H9 (cell line): Measurements from ENCODE around the gene UQCR10. TPM values are rescaled to one million over a fixed set of nuclear protein-coding genes. Genes with fewer than 3 reads are reported as not detected.

ENCODE experiments used
- DNase-seq: peaks from one replicate; pipeline ENCODE4 v3.0.0-alpha.2; 2017
- H2AFZ ChIP-seq: one replicate; pipeline ENCODE4 v1.6.1; 2013; ENCODE audit warnings: mild to moderate bottlenecking, low read length, control low read depth, moderate library complexity
- H2AK5ac ChIP-seq: 2 replicates; pipeline ENCODE4 v1.6.1; 2013; ENCODE audit warnings: low read length, control low read depth, mixed read lengths; ENCODE audit not compliant: insufficient read length
- H2BK120ac ChIP-seq: one replicate; pipeline ENCODE4 v1.6.1; 2013; ENCODE audit warnings: low read depth, mild to moderate bottlenecking, low read length, control low read depth, inconsistent platforms; ENCODE audit not compliant: poor library complexity, severe bottlenecking
- H2BK12ac ChIP-seq: 2 replicates; pipeline ENCODE4 v1.6.1; 2013; ENCODE audit warnings: low read length, control low read depth, mixed read lengths, low read depth; ENCODE audit not compliant: insufficient read length
- H2BK15ac ChIP-seq: 2 replicates; pipeline ENCODE4 v1.6.1; 2013; ENCODE audit warnings: low read depth, low read length, control low read depth
- H2BK20ac ChIP-seq: one replicate; pipeline ENCODE4 v1.6.1; 2013; ENCODE audit warnings: low read depth, mild to moderate bottlenecking, low read length, control low read depth, inconsistent platforms; ENCODE audit not compliant: poor library complexity, severe bottlenecking
- H2BK5ac ChIP-seq: 2 replicates; pipeline ENCODE4 v1.6.1; 2013; ENCODE audit warnings: low read length, control low read depth, mixed read lengths; ENCODE audit not compliant: insufficient read length
- H3K14ac ChIP-seq: 2 replicates; pipeline ENCODE4 v1.6.1; 2013; ENCODE audit warnings: low read length, control low read depth; ENCODE audit not compliant: insufficient read depth
- H3K18ac ChIP-seq: 2 replicates; pipeline ENCODE4 v1.6.1; 2013; ENCODE audit warnings: low read depth, mild to moderate bottlenecking, mixed read lengths, low read length, control low read depth; ENCODE audit not compliant: insufficient read length
- H3K23ac ChIP-seq: 2 replicates; pipeline ENCODE4 v1.6.1; 2013; ENCODE audit warnings: low read length, control low read depth, mixed read lengths, low read depth; ENCODE audit not compliant: insufficient read length
- H3K23me2 ChIP-seq: 2 replicates; pipeline ENCODE4 v1.6.1; 2013; ENCODE audit warnings: low read depth, mild to moderate bottlenecking, mixed read lengths, low read length, control low read depth; ENCODE audit not compliant: insufficient read length, poor library complexity, severe bottlenecking
- H3K27ac ChIP-seq: 2 replicates; pipeline ENCODE4 v1.5.1; 2013; ENCODE audit warnings: low read length, control low read depth, mixed read lengths, low read depth; ENCODE audit not compliant: insufficient read length
- H3K27me3 ChIP-seq: 2 replicates; pipeline ENCODE4 v1.6.1; 2013; ENCODE audit warnings: low read length, control low read depth, inconsistent platforms; ENCODE audit not compliant: insufficient read depth
- H3K4ac ChIP-seq: 2 replicates; pipeline ENCODE4 v1.6.1; 2013; ENCODE audit warnings: low read depth, mild to moderate bottlenecking, control low read depth, inconsistent platforms, low read length, moderate library complexity
- H3K4me1 ChIP-seq: 2 replicates; pipeline ENCODE4 v1.6.1; 2013; ENCODE audit warnings: low read length, control low read depth, inconsistent platforms; ENCODE audit not compliant: insufficient read depth
- H3K4me2 ChIP-seq: 2 replicates; pipeline ENCODE4 v1.6.1; 2013; ENCODE audit warnings: low read length, control low read depth, mixed read lengths; ENCODE audit not compliant: insufficient read length, insufficient read depth
- H3K56ac ChIP-seq: 2 replicates; pipeline ENCODE4 v1.6.1; 2013; ENCODE audit warnings: low read depth, mild to moderate bottlenecking, mixed read lengths, low read length, control low read depth; ENCODE audit not compliant: insufficient read length
- H3K79me1 ChIP-seq: 2 replicates; pipeline ENCODE4 v1.6.1; 2013; ENCODE audit warnings: low read depth, mild to moderate bottlenecking, moderate library complexity, low read length, control low read depth, inconsistent platforms; ENCODE audit not compliant: insufficient read depth, poor library complexity, severe bottlenecking
- H3K79me2 ChIP-seq: 2 replicates; pipeline ENCODE4 v1.6.1; 2013; ENCODE audit warnings: low read length, control low read depth, inconsistent platforms; ENCODE audit not compliant: insufficient read depth
- H3K9ac ChIP-seq: 2 replicates; pipeline ENCODE4 v1.6.1; 2013; ENCODE audit warnings: low read length, control low read depth, mixed read lengths; ENCODE audit not compliant: insufficient read length; ENCODE audit errors: extremely low read depth
- H3K9me3 ChIP-seq: one replicate; pipeline ENCODE4 v1.6.1; 2013; ENCODE audit warnings: low read depth, low read length, inconsistent platforms; ENCODE audit not compliant: control insufficient read depth
- H3T11ph ChIP-seq: one replicate; pipeline ENCODE4 v1.6.1; 2013; ENCODE audit warnings: mild to moderate bottlenecking, low read length, control low read depth, inconsistent platforms
- H4K20me1 ChIP-seq: one replicate; pipeline ENCODE4 v1.6.1; 2013; ENCODE audit not compliant: control insufficient read depth, insufficient read length, insufficient read depth
- H4K5ac ChIP-seq: 2 replicates; pipeline ENCODE4 v1.6.1; 2013; ENCODE audit warnings: low read depth, mild to moderate bottlenecking, mixed read lengths, low read length, control low read depth; ENCODE audit not compliant: insufficient read length
- H4K8ac ChIP-seq: replicated peaks from 2 replicates; pipeline ENCODE4 v1.6.1; 2013; ENCODE audit warnings: low read length, control low read depth, mixed read lengths, low read depth; ENCODE audit not compliant: insufficient read length
- H4K91ac ChIP-seq: 2 replicates; pipeline ENCODE4 v1.6.1; 2013; ENCODE audit warnings: low read depth, mild to moderate bottlenecking, moderate library complexity, mixed read lengths, low read length, control low read depth; ENCODE audit not compliant: insufficient read length
- H3K27ac Mint-ChIP-seq, 3 experiments: 2 replicates in 2 of 3; 3 replicates in 1 of 3; pipeline ENCODE4 v1.8.0; 2020 to 2021; ENCODE audit warnings: mixed read lengths in 3 of 3, mild to moderate bottlenecking in 1 of 3, moderate library complexity in 1 of 3
- H3K27me3 Mint-ChIP-seq: 2 replicates; pipeline ENCODE4 v1.8.0; 2021; ENCODE audit warnings: low read depth, mild to moderate bottlenecking, moderate library complexity, mixed read lengths
- H3K36me3 Mint-ChIP-seq, 3 experiments: 2 replicates in 2 of 3; 3 replicates in 1 of 3; pipeline ENCODE4 v1.8.0; 2020 to 2021; ENCODE audit warnings: low read depth in 3 of 3, mixed read lengths in 3 of 3; ENCODE audit not compliant: insufficient read depth in 1 of 3
- H3K4me1 Mint-ChIP-seq, 2 experiments: 2 replicates each; pipeline ENCODE4 v1.8.0; 2020; ENCODE audit warnings: mixed read lengths in 2 of 2
- H3K4me3 Mint-ChIP-seq, 2 experiments: 2 replicates in 1 of 2; 3 replicates in 1 of 2; pipeline ENCODE4 v1.8.0; 2020 to 2021; ENCODE audit warnings: mild to moderate bottlenecking in 2 of 2, mixed read lengths in 2 of 2, moderate library complexity in 1 of 2
- H3K9me3 Mint-ChIP-seq, 2 experiments: 2 replicates in 1 of 2; 3 replicates in 1 of 2; pipeline ENCODE4 v1.8.0; 2020; ENCODE audit warnings: mild to moderate bottlenecking in 2 of 2, mixed read lengths in 2 of 2, moderate library complexity in 1 of 2
- CTCF ChIP-seq: fragments of 200-600 bp; sonication (generic); conservative IDR thresholded peaks from 3 replicates; pipeline ENCODE4 v1.8.0; 2021; ENCODE audit warnings: antibody characterized with exemption, mild to moderate bottlenecking
- WGBS: extraction: QIAGEN DNeasy Blood & Tissue Kit; methylation state at CpG from one replicate; pipeline ENCODE4 v1.1.7; 2013; ENCODE audit warnings: missing lambda C conversion rate, low lambda C conversion rate, mixed read lengths; ENCODE audit not compliant: insufficient read length; ENCODE audit errors: extremely low coverage; 5-methylcytosine and 5-hydroxymethylcytosine counted together
- total RNA-seq: library from RNA; stranded (reverse); gene quantifications from 2 replicates; pipeline ENCODE4 v1.2.1, GENCODE V29; 2021

The UQCR10 gene
- total RNA-seq, 1 experiment from 2014 or later, result 124 TPM

DNA sequence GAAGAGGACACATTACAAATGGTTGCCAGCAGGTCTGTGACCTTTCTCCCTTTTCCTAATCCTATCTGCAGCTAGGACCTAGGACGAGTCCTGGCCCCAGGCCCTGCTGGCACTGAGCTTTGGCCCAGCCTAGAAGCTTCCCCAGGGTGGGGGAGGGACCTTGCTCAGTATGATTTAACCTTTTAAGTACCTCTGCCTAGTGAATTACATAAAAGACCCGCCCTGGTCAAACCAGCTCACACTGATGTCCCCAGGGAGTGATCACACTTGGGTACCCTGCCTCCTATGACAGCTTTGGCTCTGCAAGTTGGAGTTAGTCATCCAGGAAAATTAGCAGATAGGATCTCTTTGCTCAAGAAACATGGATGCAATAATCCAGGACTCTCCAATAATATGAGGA is 49.0 kb downstream of the UQCR10 start:
- Histone ChIP-seq H3T11ph (no peak overlapping the region), H3K9me3 (no peaks in the 10 kb centered on the region)

More for the DNA sequence above, 49.0 kb downstream of the UQCR10 start:
- Histone ChIP-seq H3K4me1 (no peaks in the 10 kb centered on the region), H2AFZ (no peak overlapping the region), H3K79me2 (no peaks in the 10 kb centered on the region), H2BK15ac (no peak overlapping the region), H3K4ac (no peak overlapping the region), H3K56ac (no peak overlapping the region), H2AK5ac (no peak overlapping the region), H2BK12ac (no peak overlapping the region), H3K18ac (no peak overlapping the region), H3K14ac (no peak overlapping the region), H3K27me3 (no peaks in the 10 kb centered on the region), H2BK20ac (no peak overlapping the region), H3K23ac (no peak overlapping the region), H3K27ac (no peak overlapping the region), H4K20me1 (no peaks in the 10 kb centered on the region), H3K9ac (no peak overlapping the region), H3K23me2 (no peaks in the 10 kb centered on the region), H3K4me2 (no peak overlapping the region), H2BK120ac (no peak overlapping the region), H4K8ac (no peak overlapping the region), H2BK5ac (no peak overlapping the region), H4K91ac (no peak overlapping the region), H4K5ac (no peak overlapping the region), H3K79me1 (no peaks in the 10 kb centered on the region)
- DNase-seq, result no peak
- Mint-ChIP-seq H3K4me1 (peaks cover 0 to 11% of the 10 kb centered on the region in 2 experiments; a peak in 2 of 4 replicates), H3K4me3 (no peak overlapping the region), H3K9me3 (no peaks in the 10 kb centered on the region), H3K36me3 (peaks cover 8 to 77% (median 66%) of the 10 kb centered on the region in 3 experiments; a peak in 6 of 7 replicates), H3K27ac (peak overlapping the region in 2 of 3 experiments; percentile 56 to 66; a peak in 2 of 7 replicates), H3K27me3 (peaks cover 2% of the 10 kb centered on the region; the same call in 1 of the 2 replicates)
- WGBS, result no CpG with 5 or more reads among the region's 2 CpGs
- no peak for TF ChIP-seq CTCF
